AG08395 (cell line): Measurements from ENCODE around the gene GRM8.
"Not testable (repeated sequence)": the region's sequence is repeated elsewhere in the genome, so short reads cannot be mapped to it uniquely, and the experiment has no call there.

Source experiments
- DNase-seq: peaks from one replicate; pipeline ENCODE4 v3.0.0; 2012; ENCODE audit warnings: mixed read lengths, low spot score

GRM8 gene

DNA sequence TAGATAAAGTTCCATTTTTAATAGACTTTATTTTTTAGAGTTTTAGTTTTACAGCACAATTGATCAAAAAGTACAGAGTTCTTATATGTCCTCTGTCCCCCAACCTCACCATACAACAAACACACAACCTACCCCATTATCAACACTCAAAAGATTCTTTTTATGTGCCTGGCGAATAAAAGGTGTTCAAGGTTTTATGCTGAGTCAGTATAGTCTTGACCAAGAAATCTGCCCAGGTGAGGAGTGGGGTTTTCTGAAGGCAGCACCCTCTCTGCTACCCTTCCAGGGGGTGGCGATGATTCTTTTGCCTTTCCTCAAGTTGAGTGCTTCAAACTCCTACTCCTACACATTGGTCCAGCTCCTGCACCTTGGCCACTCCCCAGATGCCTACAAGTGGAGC lies 222.9 kb downstream of the GRM8 start:
- no peak for DNase-seq

DNA sequence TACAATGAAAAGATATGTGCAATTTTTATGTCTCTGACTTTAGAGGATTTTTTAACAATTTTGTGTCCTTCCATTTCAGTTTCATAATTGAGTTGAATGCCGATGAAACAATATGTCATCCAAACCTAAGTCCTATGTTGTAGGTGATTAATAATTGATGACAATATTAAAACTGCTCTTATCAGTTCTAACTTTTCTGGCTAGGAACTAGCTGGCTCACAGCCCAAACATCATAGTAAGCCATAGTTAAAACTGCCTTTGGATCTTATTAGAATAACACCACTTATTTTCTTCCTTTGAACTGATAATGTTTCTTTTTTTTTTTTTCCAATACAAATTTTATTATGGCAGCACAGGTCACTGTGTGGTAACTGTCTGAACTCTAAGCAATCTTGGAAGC lies 230.9 kb downstream of the GRM8 start:
- no peak for DNase-seq

DNA sequence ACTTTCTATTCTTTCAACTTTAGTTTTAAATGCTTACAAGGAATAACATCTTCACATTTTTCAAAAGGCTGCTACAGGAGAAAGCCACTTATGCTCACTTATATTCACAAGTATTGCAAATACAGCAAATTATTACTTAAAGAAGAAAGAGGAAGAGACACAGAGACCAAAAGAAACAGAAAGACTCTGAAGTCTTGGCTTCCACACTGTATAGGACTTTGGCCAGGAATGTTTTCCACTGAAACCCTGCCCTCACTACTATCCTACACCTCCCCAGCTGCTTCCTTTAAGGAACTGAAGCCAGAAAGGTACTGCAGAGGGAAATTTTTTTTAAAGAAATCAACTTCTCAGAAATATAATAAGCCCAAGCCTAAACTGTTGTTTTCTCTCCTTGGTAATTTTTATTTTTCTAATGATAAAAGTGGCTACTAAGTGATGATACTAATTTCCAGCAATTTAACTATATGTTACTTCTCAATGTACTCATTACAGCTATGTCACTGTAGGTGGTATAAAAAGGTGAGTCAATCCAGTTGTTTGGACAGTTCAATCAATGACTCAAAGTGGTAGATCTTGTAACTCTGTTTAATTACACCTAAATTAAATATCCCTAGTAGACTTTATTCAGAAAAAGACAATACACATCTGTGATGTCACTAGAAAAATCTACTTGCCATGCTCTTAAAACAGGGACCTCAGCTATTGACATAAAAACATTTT lies 231.6 kb downstream of the GRM8 start:
- no peak for DNase-seq

- no peak for DNase-seq
Measured at GRCh38 chr7:127018889-127019288, 233.9 kb downstream of the GRM8 start.

DNA sequence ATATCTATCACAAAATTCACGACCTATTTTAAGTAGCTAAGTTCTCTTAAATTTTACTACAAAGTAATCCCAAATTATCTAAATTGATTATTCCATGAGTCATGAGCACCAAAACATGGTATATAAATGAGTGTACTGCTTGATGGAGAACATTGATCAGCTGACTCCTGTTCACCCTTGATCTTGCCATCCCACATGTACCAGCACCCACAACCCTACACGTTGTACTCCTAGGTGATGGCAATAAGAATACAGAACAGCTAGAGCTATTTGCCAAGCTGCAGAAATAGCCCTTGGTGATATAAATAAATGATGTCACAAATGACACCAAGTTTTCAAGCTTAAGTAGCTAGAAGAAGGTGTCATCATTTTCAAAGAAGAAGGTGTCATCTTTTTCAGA lies 235.5 kb downstream of the GRM8 start:
- no peak for DNase-seq

DNA sequence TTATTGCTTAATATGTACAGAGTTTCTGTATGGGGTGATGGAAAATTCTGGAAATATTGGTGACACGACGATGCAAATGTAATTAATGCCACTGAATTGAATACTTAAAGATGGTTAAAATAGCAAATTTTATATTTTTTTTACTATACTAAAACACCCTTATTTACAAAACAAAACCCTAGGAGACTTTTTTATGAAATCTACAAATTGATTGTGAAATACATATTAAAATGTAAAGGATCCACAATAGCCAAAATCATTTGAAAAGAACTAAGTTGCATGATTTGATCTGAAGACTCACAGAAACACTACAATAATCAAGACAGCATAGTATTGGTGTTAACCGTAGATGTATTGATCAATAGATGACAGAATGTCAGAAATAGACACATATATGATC lies 252.0 kb downstream of the GRM8 start:
- no peak for DNase-seq

- no peak for DNase-seq
Measured at GRCh38 chr7:126996659-126997058, 256.1 kb downstream of the GRM8 start.

DNA sequence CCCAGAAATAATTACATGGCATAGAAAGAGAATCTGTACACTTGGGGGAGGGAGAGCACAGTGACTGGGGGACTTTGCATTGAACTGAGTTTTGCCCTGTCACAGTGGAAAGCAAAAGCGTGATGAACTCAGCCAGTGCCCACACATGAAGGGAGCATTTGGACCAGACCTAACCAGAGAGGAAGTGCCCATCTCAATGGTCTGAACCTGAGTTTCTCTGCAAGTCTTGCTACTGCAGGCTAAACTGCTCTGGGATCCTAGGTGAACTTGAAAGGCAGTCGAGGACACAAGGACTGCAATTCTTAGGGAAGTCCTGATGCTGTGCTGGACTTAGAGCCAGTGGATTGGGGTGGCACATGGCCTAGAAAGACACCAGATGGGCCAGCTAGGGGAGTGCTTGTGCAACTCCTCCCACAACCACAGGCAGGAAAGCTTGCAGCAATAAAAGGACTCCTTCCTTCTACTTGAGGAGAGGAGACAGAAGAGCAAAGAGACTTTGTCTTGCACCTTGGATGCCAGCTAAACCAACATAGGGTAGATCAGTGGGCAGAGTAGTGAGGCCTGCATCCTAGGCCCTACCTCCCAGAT lies 259.0 kb downstream of the GRM8 start:
- no peak for DNase-seq

- no peak for DNase-seq
Measured at GRCh38 chr7:126988022-126988421, 264.7 kb downstream of the GRM8 start.

DNA sequence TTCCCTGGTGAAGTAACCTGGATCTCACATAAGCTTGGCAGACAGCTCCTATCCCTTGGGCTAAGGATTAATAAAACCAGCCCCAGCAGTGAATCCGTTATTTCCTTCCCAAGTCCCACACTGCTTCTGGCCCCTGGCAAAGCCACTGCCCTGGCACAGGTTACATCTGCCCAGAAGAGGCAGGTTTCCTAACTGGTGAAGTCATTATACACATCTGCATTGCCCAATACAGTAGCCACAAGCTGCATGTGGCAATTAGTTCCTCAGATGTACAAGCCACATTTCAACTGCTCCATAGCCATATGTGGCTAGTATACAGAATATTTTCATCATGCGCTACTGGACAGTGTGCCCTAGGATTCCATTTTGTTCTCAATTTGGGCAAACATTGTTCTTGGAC lies 273.0 kb downstream of the GRM8 start:
- no peak for DNase-seq

DNA sequence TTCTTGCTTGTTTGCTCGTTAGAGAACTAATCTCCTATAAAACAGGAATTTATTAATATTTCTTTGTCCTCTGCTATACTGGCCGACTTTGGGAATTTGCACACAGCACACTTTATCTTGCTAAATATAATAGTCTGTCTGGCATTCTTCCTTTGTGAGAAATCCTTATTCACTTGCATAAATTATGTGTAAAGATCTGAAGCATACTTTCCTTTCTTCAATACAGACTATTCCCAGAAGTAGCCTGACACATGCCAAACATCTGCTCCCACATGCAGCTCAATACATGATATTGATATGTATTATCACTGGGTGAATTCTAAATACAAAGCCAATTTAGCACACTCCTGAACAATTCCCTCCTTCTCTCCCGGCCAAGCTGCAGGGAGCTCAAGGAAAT lies 273.9 kb downstream of the GRM8 start:
- no peak for DNase-seq

DNA sequence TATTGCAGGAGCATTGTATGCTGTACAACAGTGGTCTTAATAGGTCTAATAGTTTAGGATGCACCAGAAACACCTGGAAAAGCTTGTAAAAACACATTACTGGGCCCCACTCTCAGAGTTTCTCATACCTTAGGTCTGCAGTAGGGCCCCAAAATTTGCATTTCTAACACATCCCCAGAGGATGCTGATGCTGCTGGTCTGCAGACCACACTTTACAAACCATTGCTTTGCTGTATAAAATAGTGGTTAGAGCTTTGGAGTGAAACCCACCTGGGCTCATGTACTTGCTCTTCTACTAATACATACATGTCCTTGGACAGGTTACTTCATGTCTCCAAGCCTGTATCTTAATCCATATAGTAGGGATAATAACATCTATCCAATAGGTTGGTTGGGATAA lies 279.7 kb downstream of the GRM8 start:
- no peak for DNase-seq

DNA sequence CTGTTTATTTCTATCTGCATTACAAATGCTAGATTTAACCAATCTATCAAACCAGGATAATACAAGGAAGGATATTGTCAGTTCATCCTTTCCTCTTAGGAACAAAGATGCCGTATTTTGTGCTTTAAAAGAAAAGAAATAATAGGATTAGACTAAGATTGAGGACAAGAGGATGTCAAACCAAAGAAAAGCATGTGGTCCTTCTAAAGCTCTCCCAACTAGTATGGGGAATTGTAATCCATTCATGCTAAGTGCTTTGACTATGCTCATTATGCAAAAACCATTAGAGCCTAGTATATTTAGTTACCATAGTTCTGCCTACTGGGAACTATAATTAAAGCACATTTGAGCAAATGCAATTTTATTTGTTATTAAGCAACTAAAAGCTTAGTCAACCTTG lies 280.2 kb downstream of the GRM8 start:
- no peak for DNase-seq

DNA sequence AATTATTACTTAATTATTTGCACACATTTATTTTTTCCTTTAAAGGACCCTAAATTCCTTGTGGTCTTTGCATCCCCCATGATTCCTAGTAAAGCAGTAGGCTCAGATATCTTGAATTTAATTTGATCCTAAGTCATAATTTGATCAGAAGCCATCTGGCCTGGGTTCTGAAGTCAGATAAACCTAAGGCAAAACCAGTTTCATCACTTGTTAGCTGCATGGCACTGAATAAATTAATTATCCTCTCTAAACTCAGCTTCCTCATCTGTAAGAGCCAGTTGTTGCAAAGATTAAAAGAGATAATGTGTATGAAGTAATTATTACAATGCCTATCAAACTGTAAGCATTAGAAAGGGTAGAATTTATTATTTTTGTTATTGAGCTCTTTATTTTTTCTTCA lies 293.1 kb downstream of the GRM8 start:
- no peak for DNase-seq

- DNase-seq = no peak
Measured at GRCh38 chr7:126958367-126958766, 294.4 kb downstream of the GRM8 start.

GRCh38 chr7:126957443-126957842 lies 295.3 kb downstream of the GRM8 start:
- no peak for DNase-seq

- no peak for DNase-seq
Measured at GRCh38 chr7:126953461-126953860, 299.3 kb downstream of the GRM8 start.

DNA sequence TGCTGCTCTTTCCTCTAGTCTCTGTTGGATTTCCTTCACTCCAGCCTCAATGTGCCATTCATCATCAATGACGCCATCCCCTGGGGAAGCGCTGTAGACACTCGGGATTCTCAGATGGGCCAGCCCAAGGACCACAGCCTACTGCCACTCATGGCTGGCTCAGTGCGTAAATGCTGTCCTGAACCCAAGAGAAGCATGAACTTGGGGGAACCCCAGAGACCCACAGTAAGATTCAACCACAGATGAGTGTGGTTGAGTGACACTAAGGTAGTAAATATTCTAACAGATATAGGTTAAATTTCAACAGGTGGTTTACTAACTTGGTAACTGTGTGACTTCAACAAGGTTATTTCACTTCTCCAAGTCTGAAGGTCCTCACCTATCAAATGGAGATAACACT lies 304.1 kb downstream of the GRM8 start:
- DNase-seq = no peak

GRCh38 chr7:126940723-126941307 lies 311.9 kb downstream of the GRM8 start:
- no peak for DNase-seq

DNA sequence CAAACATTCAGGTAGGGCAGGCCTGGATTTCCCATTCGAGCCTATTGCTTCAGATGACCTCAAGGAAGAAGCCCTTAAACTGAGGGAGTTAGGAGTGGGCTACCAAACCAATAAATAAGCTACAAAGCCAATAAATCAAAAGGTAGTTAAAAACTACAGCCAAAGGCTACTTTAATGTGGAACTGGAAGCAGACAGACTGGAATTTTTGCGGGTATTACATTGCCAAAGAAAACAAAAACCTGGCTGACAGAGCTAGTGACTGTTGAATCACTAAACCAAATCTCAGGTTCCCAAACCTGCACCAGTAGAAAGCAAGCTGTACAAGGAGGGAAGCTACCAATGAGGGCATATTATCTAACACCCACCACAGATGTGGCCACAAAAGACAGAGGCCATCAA lies 315.6 kb downstream of the GRM8 start:
- DNase-seq = no peak

DNA sequence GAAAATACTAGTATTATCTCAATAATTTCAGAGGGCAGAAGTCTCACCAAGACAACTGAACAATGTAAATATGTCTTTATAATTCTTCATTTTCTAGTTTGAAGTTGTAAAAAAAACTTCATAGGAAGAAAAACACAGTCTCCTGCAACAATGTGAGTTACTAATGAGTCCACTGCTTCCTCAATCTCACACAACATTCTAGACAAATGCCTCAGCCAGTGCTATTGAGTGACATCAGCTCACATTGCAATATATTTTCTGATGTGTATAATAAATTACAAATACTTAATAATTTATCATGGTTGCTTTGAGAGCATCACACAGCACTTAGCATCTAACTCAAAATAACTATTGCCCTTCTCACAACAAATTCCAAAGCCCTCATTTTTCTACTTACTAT lies 321.2 kb downstream of the GRM8 start:
- no peak for DNase-seq

GRCh38 chr7:126930166-126930565 lies 322.6 kb downstream of the GRM8 start:
- DNase-seq = no peak

- no peak for DNase-seq
Measured at GRCh38 chr7:126924477-126924876, 328.3 kb downstream of the GRM8 start.

DNA sequence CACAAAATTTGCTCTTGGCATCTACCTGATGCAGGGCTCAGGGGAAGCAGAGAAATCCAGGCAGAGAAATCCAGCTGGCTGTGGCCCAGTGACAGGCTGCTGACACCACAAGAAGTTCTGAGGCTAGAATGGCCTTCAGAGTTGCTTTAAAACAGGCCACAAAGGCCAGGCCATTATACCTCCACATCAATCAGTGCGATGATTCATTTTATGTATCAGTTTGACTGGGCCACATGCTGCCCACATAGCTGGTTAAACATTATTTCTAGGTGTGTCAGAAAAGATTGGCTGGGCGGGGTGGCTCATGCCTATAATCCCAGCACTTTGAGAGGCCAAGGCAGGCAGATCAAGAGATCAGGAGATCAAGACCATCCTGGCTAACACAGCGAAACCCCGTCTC lies 341.1 kb downstream of the GRM8 start:
- not testable (repeated sequence) for DNase-seq
